KBM-7 (cell line): ENCODE results near the gene ZSCAN5B.
"Not testable (repeated sequence)": the region's sequence is repeated elsewhere in the genome, so short reads cannot be mapped to it uniquely, and the experiment has no call there.

Experiments
- DNase-seq: peaks from one replicate; pipeline ENCODE4 v3.0.0-alpha.2; 2015
- in situ Hi-C: fragments of 300-500 bp; cut with MboI; formaldehyde crosslinking; loops from 2 replicates; pipeline ENCODE4 v1.14.3; 2020; ENCODE audit warnings: low sequenced_read_pairs, low pct_unique_long_range_greater_than_20kb, mixed read lengths

ZSCAN5B gene

DNA sequence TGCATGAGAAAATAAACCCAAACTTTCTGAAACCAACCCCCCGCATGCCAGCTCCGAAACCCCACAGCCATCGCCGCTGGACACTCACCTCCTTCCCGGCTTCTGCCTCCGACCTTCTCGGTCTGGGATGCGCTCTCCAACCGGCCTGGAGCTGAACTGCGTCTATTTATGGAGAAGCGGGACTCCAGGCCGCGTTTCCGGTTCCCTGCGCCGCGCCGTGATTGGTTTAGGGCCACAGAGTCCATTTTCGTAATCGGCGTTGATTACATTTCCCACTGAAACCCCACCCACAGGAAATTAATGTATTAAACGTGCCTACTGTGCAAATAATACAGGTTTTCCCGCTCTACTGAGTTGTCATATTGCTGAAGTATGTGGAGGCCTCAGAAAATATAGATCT, at the start of gene ZSCAN5B:
ZSCAN5B (minus strand) TSS at position 138 of the 400 bp plus-strand sequence. CDS start 4,731 bp downstream, outside the sequence.
- in situ Hi-C loops, result not testable (repeated sequence)

DNA sequence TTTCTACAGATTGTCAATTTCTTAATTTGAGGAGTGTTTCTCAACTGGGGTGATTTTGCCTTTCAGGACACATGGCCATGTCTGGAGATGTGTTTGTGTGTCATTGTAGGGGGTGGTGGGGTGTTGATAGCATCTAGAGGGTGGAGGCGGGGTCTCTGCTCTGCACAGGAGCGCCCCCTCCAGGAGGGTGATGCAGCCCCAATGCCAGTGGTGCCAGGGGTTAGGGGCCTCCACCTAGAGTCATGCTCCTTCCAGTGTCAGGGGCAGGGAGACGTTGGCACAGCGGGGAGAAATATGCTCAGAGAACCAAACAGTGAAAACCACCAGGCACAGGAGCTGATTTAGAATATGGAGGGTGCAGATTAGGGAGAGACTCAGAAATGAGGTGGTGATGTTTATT, 48.2 kb upstream of the ZSCAN5B start:
- in situ Hi-C loops, DNase-seq: not testable (repeated sequence)

More for the DNA sequence above, at the start of gene ZSCAN5B:
- not testable (repeated sequence) for DNase-seq

- DNase-seq, result no peak
- in situ Hi-C loops, result no loop called here
These were observed 47.6 kb upstream of the ZSCAN5B start for GRCh38 chr19:56245121-56245740.

- no peak for DNase-seq
- in situ Hi-C loops, result no loop called here
These were observed 25.9 kb upstream of the ZSCAN5B start for GRCh38 chr19:56223481-56223880.

DNA sequence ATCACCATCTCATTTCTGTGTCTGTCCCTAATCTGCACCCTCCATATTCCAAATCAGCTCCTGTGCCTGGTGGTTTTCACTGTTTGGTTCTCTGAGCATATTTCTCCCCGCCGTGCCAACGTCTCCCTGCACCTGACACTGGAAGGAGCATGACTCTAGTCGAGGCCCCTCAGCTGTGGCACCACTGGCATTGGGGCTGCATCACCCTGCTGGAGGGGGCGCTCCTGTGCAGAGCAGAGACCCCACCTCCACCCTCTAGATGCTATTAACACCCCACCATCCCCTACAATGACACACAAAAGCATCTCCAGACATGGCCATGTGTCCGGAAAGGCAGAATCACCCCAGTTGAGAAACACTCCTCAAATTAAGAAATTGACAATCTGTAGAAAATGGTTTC, 25.3 kb upstream of the ZSCAN5B start:
- in situ Hi-C loops, result no loop called here
- DNase-seq, result no peak

DNA sequence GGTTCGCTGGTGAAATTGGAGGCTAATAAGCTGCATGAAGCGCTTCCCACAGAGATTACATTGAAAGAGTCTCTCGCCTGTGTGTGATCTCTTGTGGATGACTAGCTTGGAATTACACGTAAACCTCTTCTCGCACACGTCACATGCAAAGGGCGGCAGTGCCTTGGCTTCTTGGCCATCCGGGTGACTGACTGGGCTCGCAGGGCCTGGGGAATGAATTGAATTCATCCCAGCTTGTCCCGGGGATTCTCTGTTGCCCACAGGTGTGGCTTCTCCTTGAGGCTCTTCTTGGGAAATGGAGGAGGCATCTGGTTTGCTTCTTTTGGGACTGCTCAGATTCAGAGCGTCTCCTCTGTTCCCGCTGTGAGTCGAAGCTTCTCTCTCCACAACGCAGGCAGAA, 24.3 kb upstream of the ZSCAN5B start:
- DNase-seq, result no peak
- in situ Hi-C loops, result no loop called here

GRCh38 chr19:56221442-56221841, 23.9 kb upstream of the ZSCAN5B start:
- DNase-seq, in situ Hi-C loops: not testable (repeated sequence)

DNA sequence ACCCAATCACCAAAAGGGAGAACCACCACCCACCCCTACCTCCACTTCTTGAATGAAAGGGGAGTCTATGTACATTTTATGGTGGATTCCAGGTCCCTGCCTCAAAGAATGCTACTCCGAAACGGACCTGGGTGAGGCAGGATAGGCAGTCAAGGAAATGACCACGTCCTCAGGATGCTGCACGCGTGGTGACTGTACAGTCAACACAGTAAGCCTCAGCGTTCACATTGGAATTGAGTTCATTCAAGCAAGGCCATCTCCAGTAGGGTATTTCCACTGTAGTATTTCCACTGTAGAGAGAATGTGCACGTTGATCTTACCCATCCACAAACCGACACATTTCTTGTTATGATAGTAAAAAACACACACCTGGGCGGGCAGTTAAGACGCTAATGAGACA, 21.4 kb upstream of the ZSCAN5B start:
- DNase-seq, result no peak
- in situ Hi-C loops, result no loop called here

DNA sequence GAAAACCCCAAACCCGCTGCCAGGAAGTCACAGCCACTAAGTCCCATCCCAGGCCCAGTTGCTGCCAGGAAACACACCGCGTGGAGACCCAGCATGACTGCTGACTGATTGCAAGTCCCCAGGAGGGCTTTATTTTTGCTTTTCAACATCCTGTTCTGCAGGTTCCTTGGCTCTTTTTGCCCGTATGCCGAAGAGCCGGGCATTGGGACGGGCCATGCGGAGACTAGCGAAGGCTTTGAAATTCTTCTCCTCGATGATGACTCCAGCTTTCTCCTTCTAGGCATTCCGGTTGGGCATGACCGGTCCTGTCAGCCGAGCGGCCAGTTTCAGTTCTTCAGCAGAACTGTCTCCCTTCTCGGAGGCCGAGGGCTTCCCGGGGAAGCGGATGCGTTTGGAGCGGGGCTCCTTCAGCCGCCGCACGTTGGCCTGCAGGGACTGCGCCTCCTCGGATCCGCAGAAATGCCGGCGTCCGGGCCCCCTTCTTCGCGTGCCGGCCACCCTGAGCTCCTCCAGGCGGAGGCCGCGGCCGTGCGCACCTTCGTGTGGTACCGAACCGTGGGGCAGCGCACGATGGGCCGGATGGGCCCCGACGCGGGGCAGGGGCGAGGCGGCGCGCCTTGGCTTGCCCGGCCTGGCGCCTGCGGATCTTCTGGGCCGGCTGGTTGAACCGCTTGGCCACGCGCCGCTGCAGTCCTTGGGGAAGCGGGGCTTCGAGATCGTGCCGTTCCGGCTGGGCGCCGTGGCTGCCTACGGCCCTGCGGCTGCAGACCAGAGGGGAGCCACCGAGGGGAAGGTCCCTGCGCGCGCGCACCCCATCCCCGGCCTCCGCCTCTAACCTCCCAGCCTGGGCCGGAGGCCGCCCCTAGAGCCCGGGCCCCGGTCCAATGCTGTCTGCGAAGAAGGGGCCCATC, 19.7 kb upstream of the ZSCAN5B start:
- in situ Hi-C loops, result no loop called here
- DNase-seq, result no peak

DNA sequence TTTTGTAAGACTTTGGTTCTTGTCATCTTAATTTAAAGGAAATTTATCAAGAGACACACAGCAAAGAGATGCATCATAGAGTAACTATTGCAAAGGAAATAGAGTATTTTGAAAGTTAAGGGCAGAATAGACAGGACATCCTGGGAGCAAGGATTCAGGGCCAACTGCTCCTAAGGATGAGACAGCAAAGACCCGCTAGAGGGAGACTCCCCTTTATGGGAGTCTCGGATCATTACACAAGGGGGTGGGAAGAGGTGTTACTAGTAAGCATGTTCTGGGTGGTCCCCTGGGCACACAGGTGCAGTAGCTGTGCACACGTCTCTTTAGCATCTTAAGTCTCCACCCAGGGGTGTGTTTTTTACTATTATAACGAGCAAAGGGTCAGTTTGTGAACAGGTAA, 14.1 kb upstream of the ZSCAN5B start:
- in situ Hi-C loops, result no loop called here
- no peak for DNase-seq

DNA sequence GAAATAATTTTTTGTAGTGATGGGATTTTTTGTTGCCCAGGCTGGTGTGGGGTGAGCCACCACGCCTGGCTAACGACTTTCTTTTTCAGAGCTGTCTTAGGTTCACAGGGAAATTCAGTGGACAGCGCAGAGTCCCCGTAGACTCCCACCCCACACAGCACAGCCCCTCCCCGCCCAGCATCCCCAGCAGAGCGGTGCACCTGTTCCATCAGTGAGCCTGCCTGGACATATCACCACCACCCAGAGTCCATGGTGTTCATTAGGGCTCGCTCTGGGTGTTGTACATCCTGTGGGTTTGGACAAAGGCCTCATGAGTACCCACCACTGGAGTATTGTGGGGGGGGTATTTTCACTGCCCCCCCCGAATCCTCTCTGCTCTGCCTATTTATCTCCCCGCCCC, 12.5 kb upstream of the ZSCAN5B start:
- DNase-seq, in situ Hi-C loops: not testable (repeated sequence)

GRCh38 chr19:56209091-56209490, 11.5 kb upstream of the ZSCAN5B start:
- in situ Hi-C loops, result no loop called here
- no peak for DNase-seq

- in situ Hi-C loops, DNase-seq: not testable (repeated sequence)
These were observed 10.0 kb upstream of the ZSCAN5B start for GRCh38 chr19:56207581-56207980.

DNA sequence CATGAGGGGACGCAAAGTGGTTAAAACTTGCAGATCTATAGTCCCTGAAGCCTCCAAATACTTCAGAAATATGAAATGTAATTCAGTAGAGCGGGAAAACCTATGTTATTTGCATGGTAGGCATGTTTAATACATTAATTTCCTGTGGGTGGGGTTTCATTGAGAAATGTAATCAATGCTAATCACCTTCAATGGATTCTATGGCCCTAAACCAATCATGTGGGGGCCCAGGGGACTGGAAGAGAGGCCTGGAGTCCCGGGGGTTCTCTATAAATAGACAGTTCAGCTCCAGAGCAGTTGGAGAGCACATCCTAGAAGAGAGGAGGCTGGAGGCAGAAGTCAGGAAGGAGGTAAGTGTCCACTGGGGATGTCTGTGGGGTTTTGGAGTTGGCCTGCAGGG, 4.4 kb upstream of the ZSCAN5B start, which contains the start of gene ZSCAN5C:
ZSCAN5C (plus strand) TSS at position 301 of the 400 bp plus-strand sequence. CDS start 3,641 bp downstream, outside the sequence.
- DNase-seq, result no peak
- in situ Hi-C loops, result no loop called here

DNA sequence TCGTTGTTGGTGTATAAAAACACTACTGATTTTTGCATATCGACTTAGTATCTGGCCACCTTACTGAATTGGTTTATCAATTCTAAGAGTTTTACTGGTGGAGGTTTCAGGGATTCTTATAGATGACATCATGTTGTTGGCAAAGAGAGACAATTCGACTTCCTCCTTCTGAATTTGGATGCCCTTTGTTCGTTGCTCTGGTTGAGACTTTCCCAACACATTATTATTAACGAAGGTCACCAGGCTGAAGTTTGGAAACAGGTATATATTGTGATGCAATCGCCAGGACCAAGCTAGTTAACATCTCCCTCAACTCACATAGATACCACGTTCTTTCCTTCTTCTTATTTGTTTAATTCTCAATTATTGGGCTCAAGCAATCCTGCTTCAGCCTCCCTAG, 2.1 kb upstream of the ZSCAN5B start:
- in situ Hi-C loops, result no loop called here
- DNase-seq, result no peak

GRCh38 chr19:56193981-56194640, 3.5 kb downstream of the ZSCAN5B start:
- in situ Hi-C loops, result no loop called here

GRCh38 chr19:56191711-56192110, 5.9 kb downstream of the ZSCAN5B start:
- in situ Hi-C loops, result no loop called here
- DNase-seq, result no peak

More at GRCh38 chr19:56193981-56194640, 3.5 kb downstream of the ZSCAN5B start:
- DNase-seq, result no peak

- DNase-seq, result no peak
- in situ Hi-C loops, result no loop called here
These were observed 6.5 kb downstream of the ZSCAN5B start for GRCh38 chr19:56191115-56191514.

DNA sequence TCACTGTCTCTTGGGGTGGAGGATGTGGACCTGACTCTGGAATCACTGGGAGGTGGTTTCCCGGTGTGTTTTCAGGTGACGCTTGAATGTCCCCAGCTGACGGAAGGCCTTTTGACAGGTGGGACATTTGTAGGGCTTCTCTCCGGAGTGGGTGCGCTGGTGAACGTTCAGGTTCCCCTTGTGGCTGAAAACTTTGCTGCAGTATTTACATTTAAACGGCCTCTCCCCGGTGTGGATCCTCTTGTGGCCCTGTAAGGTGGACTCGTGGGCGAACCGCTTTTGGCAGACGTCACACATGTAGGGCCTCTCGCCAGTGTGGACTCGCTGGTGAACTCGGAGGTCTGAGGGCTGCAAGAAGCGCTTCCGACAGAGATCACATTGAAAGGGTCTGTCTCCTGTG, 7.8 kb downstream of the ZSCAN5B start:
- DNase-seq, result no peak
- in situ Hi-C loops, result no loop called here
